Measurements from ENCODE around the gene BMPR1B. TPM values are rescaled to one million over a fixed set of nuclear protein-coding genes. Genes with fewer than 3 reads are reported as not detected.

Gene BMPR1B
- total and polyA plus RNA-seq, 2 of the 8 experiments (the other 6 are each of a cell fraction or from before 2014, with no cell fraction given), result 0.14 to 1.1 TPM

DNA sequence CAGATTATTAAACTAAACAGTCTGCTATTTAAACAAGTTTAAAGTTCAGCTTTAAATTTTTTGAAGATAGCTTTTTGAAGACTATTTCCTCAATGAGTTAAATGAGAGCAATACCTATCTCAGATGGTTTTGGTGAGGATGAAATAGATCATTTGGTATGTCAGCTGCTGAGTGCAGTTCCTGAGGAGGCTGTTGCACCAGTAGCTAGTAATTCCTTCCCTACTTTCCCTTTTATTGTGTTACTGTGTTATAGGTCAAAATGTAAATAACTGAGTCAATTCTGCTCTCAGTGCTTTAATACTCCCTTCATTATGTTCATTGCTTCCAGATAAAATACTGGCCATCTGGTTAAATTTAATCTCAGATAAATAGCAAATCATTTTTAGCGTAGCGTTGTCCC lies 48.6 kb downstream of the BMPR1B start:
- H4K91ac ChIP-seq (replicated peaks; ENCODE audit: insufficient read length, low read length), result no peak overlapping the region
- H3K4me1 ChIP-seq (replicated peaks in 1 of 4; ENCODE audit: control insufficient read depth in 3 of 4, insufficient read depth in 4 of 4, low read length in 3 of 4), result peaks cover 0 to 2% (median 0%) of the 10 kb centered on the region in 4 experiments; a peak in 1 of 7 replicates
- no peak overlapping the region for H3K23ac ChIP-seq (ENCODE audit: insufficient read length)
- no peak overlapping the region for H3K27ac ChIP-seq (ENCODE audit: low read depth, low read length)
- FAIRE-seq (no peak), DNase-seq (ENCODE audit: low read depth in 1 of 2, low spot score in 2 of 2) (no peak)
- no peak overlapping the region for H4K8ac ChIP-seq (ENCODE audit: extremely low read depth, insufficient read depth, low read length)
- H3K14ac ChIP-seq (ENCODE audit: insufficient read length), result no peak overlapping the region
- no peak overlapping the region for H3K4me2 ChIP-seq (ENCODE audit: insufficient read depth in 1 of 2, low read depth in 2 of 2, low read length in 2 of 2)
- no peak overlapping the region for H4K5ac ChIP-seq (ENCODE audit: insufficient read length, low read depth, low read length)
- H2BK12ac ChIP-seq (ENCODE audit: low read depth, low read length), result no peak overlapping the region
- H3K9ac ChIP-seq (replicated peaks in 1 of 4; ENCODE audit: extremely low read depth in 1 of 4, low read depth in 3 of 4, low read length in 3 of 4), result no peak overlapping the region
- no peak overlapping the region for H3K56ac ChIP-seq (replicated peaks; ENCODE audit: insufficient read length, low read depth, low read length)
- no peak overlapping the region for H2BK5ac ChIP-seq (ENCODE audit: low read depth, low read length)
- no peak overlapping the region for H3K4me3 ChIP-seq (ENCODE audit: extremely low read depth in 1 of 4, insufficient read depth in 2 of 4, low read depth in 3 of 4, low read length in 4 of 4)
- no peak overlapping the region for H3K4ac ChIP-seq (replicated peaks; ENCODE audit: insufficient read length, low read depth, low read length)
- ChIA-PET POLR2A (ENCODE audit: partially characterized antibody) (no interaction called here), CTCF (ENCODE audit: partially characterized antibody) (interaction anchor here (0.8 to 2.0 kb wide), 3 partner anchors 17 to 121 kb away, joined by 3 to 5 read pairs (median 3); no protein-coding TSS in a partner anchor)
- H2BK120ac ChIP-seq (replicated peaks; ENCODE audit: low read depth, low read length), result no peak overlapping the region
- no peak overlapping the region for H2BK20ac ChIP-seq (ENCODE audit: low read length)
- WGBS, 2 experiments (ENCODE audit: extremely low coverage in 1 of 2, insufficient coverage in 1 of 2, insufficient read length in 1 of 2, insufficient replicate concordance in 2 of 2, low coverage in 1 of 2, low lambda C conversion rate in 2 of 2, missing lambda C conversion rate in 1 of 2), result 98% methylated on average over 2 of the region's 2 CpGs; no CpG with 5 or more reads in 1 of the 2 experiments
- H3K79me1 ChIP-seq (ENCODE audit: low read depth, low read length), result no peaks in the 10 kb centered on the region
- no peaks in the 10 kb centered on the region for H3K36me3 ChIP-seq (ENCODE audit: control insufficient read depth in 2 of 4, insufficient read depth in 4 of 4, low read length in 3 of 4)
- H3K18ac ChIP-seq (ENCODE audit: extremely low read depth, low read length), result no peak overlapping the region
- H3K23me2 ChIP-seq (ENCODE audit: low read depth, low read length), result no peaks in the 10 kb centered on the region
- no peaks in the 10 kb centered on the region for H3K79me2 ChIP-seq (ENCODE audit: control insufficient read depth in 1 of 2, insufficient read depth in 2 of 2, low read length in 2 of 2)
- H3K9me3 ChIP-seq (ENCODE audit: insufficient read depth in 2 of 2, low read depth in 1 of 2, low read length in 1 of 2), result no peaks in the 10 kb centered on the region
- H3K27me3 ChIP-seq (replicated peaks in 1 of 4; ENCODE audit: control insufficient read depth in 3 of 4, extremely low read depth in 1 of 4, insufficient read depth in 3 of 4, low read length in 3 of 4), result no peaks in the 10 kb centered on the region
- H2AK5ac ChIP-seq (ENCODE audit: low read depth, low read length), result no peak overlapping the region
- no peak overlapping the region for H2AFZ ChIP-seq (ENCODE audit: low read length)
- no peak overlapping the region for H2BK15ac ChIP-seq (ENCODE audit: low read length)
- no peaks in the 10 kb centered on the region for H4K20me1 ChIP-seq (replicated peaks in 1 of 2; ENCODE audit: control insufficient read depth in 1 of 2, insufficient read depth in 2 of 2, low read length in 2 of 2)
- no peak for TF ChIP-seq CTBP2 (IDR thresholded peaks at IDR 0.05; ENCODE audit: borderline replicate concordance, insufficient read depth, insufficient read length, low read length)

All from H1 (cell line).